ENCODE results near the gene VOPP1.

VOPP1 gene

GRCh38 chr7:55552320-55553023, 19.8 kb downstream of the VOPP1 start:
- TF ChIP-seq, protein P1, sequence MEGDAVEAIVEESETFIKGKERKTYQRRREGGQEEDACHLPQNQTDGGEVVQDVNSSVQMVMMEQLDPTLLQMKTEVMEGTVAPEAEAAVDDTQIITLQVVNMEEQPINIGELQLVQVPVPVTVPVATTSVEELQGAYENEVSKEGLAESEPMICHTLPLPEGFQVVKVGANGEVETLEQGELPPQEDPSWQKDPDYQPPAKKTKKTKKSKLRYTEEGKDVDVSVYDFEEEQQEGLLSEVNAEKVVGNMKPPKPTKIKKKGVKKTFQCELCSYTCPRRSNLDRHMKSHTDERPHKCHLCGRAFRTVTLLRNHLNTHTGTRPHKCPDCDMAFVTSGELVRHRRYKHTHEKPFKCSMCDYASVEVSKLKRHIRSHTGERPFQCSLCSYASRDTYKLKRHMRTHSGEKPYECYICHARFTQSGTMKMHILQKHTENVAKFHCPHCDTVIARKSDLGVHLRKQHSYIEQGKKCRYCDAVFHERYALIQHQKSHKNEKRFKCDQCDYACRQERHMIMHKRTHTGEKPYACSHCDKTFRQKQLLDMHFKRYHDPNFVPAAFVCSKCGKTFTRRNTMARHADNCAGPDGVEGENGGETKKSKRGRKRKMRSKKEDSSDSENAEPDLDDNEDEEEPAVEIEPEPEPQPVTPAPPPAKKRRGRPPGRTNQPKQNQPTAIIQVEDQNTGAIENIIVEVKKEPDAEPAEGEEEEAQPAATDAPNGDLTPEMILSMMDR (IDR thresholded peaks at IDR 0.05; ENCODE audit: low read depth, low read length) = no peak
- no peak for DNase-seq (ENCODE audit: extremely low read depth, low read depth)

DNA sequence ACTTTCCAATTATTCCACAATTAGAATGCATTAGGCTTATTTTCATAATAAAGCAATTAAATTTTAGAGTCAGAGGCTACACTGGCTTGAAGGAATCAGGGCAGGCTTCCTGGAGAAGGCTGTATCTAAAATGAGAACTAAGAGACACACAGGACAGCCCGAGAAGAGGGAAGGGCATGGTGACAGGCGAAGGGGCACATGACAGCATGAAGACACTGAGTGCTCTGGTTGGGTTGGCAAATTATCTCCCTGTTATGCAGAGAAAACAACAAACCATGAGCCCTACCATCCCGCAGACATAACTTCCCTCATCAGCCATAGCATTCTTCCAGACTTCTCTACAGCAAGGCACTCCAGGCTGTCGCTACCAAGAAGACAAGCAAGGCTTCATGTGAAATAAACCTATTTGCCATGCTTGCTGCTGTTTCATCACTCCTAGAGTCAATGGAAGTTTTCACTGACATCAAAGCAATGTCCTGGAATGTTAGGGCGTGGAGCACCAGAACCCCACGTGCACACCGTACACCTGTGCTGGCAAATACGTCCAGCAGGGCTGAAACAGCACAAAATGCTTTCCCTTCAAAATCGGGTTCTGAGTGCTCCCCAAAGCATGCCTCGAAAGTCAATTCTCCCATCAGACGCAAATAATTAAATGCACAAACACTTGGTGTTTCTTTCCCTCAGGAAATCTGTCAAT, 21.3 kb downstream of the VOPP1 start:
- no peak for DNase-seq (ENCODE audit: extremely low read depth, low read depth)

DNA sequence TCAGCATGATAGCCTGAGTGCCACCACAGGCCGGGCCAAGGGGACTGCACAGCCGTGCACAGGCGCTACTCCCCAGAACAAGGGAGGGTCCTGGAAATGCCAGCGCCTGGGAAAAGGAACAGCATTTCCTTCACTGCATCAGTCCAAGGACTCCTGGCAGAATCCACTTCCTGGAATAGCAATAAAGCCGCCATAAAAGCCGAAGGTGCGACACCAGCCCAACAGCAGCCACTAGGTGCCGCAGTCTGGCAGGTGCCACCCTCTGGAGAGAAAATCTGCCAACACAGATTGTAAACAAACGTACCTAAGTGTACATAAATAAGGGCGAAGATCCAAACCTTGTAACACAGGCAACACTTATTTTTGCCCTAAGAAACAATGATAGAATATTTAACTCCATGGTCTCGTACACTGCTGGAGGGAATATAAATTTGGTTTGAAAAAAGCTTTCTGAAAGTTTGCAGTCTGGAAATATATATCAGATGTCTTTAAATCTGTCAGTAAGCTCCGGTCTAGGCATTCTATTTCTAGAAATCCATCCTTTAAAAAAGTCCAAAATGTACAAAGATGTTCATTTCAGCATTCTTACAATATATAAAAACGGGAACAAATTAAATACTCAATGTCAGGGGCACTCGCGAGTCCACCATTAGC, 22.2 kb downstream of the VOPP1 start:
- TF ChIP-seq, protein P1 (IDR thresholded peaks at IDR 0.05; ENCODE audit: low read depth, low read length) = no peak
- no peak for DNase-seq (ENCODE audit: extremely low read depth, low read depth)

More for the DNA sequence above, 21.3 kb downstream of the VOPP1 start:
- TF ChIP-seq, protein P1 (IDR thresholded peaks at IDR 0.05; ENCODE audit: low read depth, low read length) = no peak

DNA sequence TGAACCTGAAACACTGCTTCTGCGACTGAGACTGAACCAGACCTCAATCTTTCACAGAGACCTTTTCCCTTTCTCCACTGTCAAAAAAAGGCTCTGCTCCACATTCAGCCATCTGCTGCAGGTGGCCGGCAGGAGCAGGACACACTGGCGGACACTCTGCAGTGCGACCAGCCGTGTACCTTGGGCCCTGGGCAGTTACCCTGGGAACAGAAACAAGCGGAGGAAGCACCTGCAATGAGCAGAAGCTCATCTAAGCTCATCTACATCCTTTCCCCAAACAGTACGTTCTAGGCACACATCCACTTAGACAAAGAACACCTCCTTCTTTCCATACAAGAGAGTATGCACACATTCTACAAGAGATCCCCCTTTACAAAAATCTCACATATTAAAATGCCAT, 22.8 kb downstream of the VOPP1 start:
- TF ChIP-seq, protein P1 (IDR thresholded peaks at IDR 0.05; ENCODE audit: low read depth, low read length) = no peak
- no peak for DNase-seq (ENCODE audit: extremely low read depth, low read depth)

GRCh38 chr7:55548295-55548731, 24.0 kb downstream of the VOPP1 start:
- DNase-seq (ENCODE audit: extremely low read depth, low read depth) = no peak
- TF ChIP-seq, protein P1 (IDR thresholded peaks at IDR 0.05; ENCODE audit: low read depth, low read length) = no peak

- TF ChIP-seq, protein P1 (IDR thresholded peaks at IDR 0.05; ENCODE audit: low read depth, low read length) = no peak
- DNase-seq (ENCODE audit: extremely low read depth, low read depth) = peak; percentile 43
These were observed 25.5 kb downstream of the VOPP1 start for GRCh38 chr7:55546814-55547213.

DNA sequence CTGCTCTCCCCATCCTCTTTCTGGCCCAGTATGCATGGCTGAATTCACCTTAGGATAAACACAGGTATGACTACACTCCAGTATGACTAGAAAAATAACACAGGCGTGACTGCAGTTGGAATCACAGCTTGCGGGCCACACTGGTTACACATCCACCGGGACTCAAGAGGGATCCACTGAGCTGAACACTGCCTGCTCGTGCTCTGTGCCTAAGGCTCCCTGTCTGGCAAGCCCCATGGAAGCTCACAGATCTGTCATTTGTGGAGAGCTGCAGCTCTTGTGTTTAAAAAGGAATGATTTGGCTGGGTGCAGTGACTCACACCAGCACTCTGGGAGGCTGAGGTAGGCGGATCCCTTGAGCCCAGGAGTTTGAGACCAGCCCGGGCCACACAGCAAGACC, 26.8 kb downstream of the VOPP1 start:
- TF ChIP-seq, protein P1 (IDR thresholded peaks at IDR 0.05; ENCODE audit: low read depth, low read length) = no peak
- no peak for DNase-seq (ENCODE audit: extremely low read depth, low read depth)

All from AG09319 (cell line).